ENCODE results near the gene ZNF777. TPM values are rescaled to one million over a fixed set of nuclear protein-coding genes. Genes with fewer than 3 reads are reported as not detected.

ZNF777 gene
- total and polyA plus RNA-seq, 9 of the 15 experiments (the other 6 are each of a cell fraction or from before 2014, with no cell fraction given), result 0.11 to 32.6 (median 9.0) TPM

- TF ChIP-seq ZMIZ1 (IDR thresholded peaks at IDR 0.05; ENCODE audit: low read depth in 2 of 2, low read length in 2 of 2), result peak in 1 of 2 experiments; percentile 81; a peak in 2 of 4 replicates
- TF ChIP-seq TAF7 (tag; IDR thresholded peaks at IDR 0.05), result 0 out of 2 replicates have a peak, but pooled peaks have one; percentile 36
- no peak for TF ChIP-seq IRF2 (CRISPR knock-in tag; IDR thresholded peaks at IDR 0.05)
- peak; percentile 56; the same call in 1 of the 2 replicates for TF ChIP-seq ZNF24 (IDR thresholded peaks at IDR 0.05)
- TF ChIP-seq NFIX (CRISPR knock-in tag; IDR thresholded peaks at IDR 0.05; ENCODE audit: low read depth), result no peak
- TF ChIP-seq EWSR1 (IDR thresholded peaks at IDR 0.05; ENCODE audit: borderline replicate concordance, low read depth, partially characterized antibody), result no peak
- TF ChIP-seq WHSC1 (IDR thresholded peaks at IDR 0.05; ENCODE audit: low read length), result no peak
- no peak for TF ChIP-seq ZNF134 (CRISPR knock-in tag; conservative IDR thresholded peaks at IDR 0.05)
- peak; percentile 78 for TF ChIP-seq MGA (IDR thresholded peaks at IDR 0.05)
- TF ChIP-seq MAFK (IDR thresholded peaks at IDR 0.05; ENCODE audit: low read length), result 0 out of 2 replicates have a peak, but pooled peaks have one; percentile 21
- TF ChIP-seq ZFP36 (IDR thresholded peaks at IDR 0.05; ENCODE audit: low read depth, low read length, partially characterized antibody), result peak; percentile 80
- TF ChIP-seq TRIM28 (IDR thresholded peaks at IDR 0.05), result no peak; the same call in 1 of the 2 replicates
- TF ChIP-seq HMG20B (CRISPR knock-in tag; IDR thresholded peaks at IDR 0.05), result 0 out of 2 replicates have a peak, but pooled peaks have one; percentile 68
- TF ChIP-seq KDM1A (IDR thresholded peaks at IDR 0.05), result no peak
Measured at GRCh38 chr7:149422162-149422913, 38.5 kb downstream of the ZNF777 start (continued).

Data from K562 (cell line).